HL-60 (cell line): ENCODE data around the gene KLHL36.

ENCODE experiments used
- GABPA ChIP-seq: IDR thresholded peaks from 2 replicates; pipeline ENCODE4 v1.6.1; 2012; ENCODE audit warnings: low read depth
- POLR2AphosphoS5 ChIP-seq: IDR thresholded peaks from 2 replicates; pipeline ENCODE4 v1.6.1; 2012; ENCODE audit warnings: low read depth
- TF ChIP-seq, protein P1 (sequence below): IDR thresholded peaks from one replicate; pipeline ENCODE4 v1.5.1; 2011; ENCODE audit warnings: low read length, control low read depth, inconsistent platforms; ENCODE audit not compliant: insufficient read depth

DNA sequence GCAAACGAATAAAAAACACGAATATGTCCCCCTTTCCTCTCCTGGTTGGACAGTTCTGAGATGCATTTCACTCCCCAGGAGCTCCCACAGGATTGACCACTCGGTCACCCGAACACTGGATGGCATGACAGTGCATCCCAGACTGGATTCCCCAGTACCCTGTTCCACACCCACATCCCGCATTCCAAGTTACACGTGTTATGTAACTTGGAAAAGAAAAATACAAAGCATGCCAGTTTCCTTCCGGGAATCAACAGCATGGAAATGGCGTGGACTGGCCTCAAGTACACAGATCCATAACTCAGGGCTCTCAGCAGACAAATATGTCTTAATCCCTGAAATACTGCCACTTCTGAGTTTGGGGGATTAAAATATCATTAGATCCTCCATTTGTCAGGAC lies 12.6 kb upstream of the KLHL36 start:
- TF ChIP-seq, protein P1, sequence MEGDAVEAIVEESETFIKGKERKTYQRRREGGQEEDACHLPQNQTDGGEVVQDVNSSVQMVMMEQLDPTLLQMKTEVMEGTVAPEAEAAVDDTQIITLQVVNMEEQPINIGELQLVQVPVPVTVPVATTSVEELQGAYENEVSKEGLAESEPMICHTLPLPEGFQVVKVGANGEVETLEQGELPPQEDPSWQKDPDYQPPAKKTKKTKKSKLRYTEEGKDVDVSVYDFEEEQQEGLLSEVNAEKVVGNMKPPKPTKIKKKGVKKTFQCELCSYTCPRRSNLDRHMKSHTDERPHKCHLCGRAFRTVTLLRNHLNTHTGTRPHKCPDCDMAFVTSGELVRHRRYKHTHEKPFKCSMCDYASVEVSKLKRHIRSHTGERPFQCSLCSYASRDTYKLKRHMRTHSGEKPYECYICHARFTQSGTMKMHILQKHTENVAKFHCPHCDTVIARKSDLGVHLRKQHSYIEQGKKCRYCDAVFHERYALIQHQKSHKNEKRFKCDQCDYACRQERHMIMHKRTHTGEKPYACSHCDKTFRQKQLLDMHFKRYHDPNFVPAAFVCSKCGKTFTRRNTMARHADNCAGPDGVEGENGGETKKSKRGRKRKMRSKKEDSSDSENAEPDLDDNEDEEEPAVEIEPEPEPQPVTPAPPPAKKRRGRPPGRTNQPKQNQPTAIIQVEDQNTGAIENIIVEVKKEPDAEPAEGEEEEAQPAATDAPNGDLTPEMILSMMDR = no peak
- no peak for TF ChIP-seq GABPA
- TF ChIP-seq POLR2AphosphoS5 = no peak
